Transverse colon (tissue), 4 donors: Measurements from ENCODE around the gene SEZ6.

Experiments used
- CTCF ChIP-seq, 5 experiments: fragments of 200-600 bp in 3 of 5; fragments of 450-650 bp in 2 of 5; sonication (generic) in 3 of 5; IDR thresholded peaks; 1 replicate in 2 of 5; 2 replicates in 3 of 5; pipeline ENCODE4 v1.5.1; 2016 to 2017; ENCODE audit warnings: antibody characterized with exemption in 5 of 5, inconsistent platforms in 3 of 5, mild to moderate bottlenecking in 2 of 5, moderate library complexity in 1 of 5
- EP300 ChIP-seq: sonication (generic); formaldehyde crosslinking; IDR thresholded peaks from one replicate; pipeline ENCODE4 v1.6.1; 2017; ENCODE audit warnings: antibody characterized with exemption, low read depth
- POLR2A ChIP-seq: fragments of 450-650 bp; IDR thresholded peaks from one replicate; pipeline ENCODE4 v1.6.1; 2016; ENCODE audit warnings: antibody characterized with exemption, mild to moderate bottlenecking, moderate library complexity
- POLR2AphosphoS5 ChIP-seq, 3 donors: sonication (generic); formaldehyde crosslinking; IDR thresholded peaks; one replicate each; pipeline ENCODE4 v1.6.1; 2016; ENCODE audit warnings: antibody characterized with exemption in 3 of 3

- TF ChIP-seq CTCF (IDR thresholded peaks at IDR 0.05) (no peak), POLR2AphosphoS5 (IDR thresholded peaks at IDR 0.05) (no peak), POLR2A (peak; percentile 40), EP300 (no peak)
These were observed 56.4 kb downstream of the SEZ6 start for GRCh38 chr17:28949185-28950016.
